ENCODE results near the gene GABRB1. TPM values are rescaled to one million over a fixed set of nuclear protein-coding genes. Genes with fewer than 3 reads are reported as not detected.
A peak's percentile ranks its signal among the peaks of the same experiment; 100 is the strongest.

GABRB1 gene
- total RNA-seq, 2 experiments from 2014 or later = not detected

DNA sequence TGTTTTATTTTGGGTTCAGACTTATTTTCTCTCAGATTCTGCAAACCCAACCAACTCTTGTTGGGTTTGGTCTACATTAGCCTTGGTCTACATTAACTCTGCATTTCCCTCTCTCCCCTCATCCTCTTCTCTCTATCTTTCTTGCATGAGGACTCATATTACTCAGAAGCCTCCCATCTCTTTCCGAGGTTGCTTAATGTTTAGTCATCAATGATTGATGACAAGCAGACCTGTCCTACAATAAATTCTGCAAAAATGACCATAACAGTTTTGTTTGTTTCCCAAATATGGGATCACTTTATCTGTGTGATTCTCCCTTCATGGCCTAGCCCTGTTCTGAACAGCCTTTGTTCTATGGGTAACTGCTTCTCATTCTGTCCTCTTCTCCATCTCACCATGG, 75.2 kb downstream of the GABRB1 start:
- ATAC-seq (no peak), DNase-seq (no peak)
- no peak overlapping the region for H3K27ac Mint-ChIP-seq
- no peaks in the 10 kb centered on the region for H3K4me1 Mint-ChIP-seq
- H3K4me3 Mint-ChIP-seq = no peak overlapping the region
- peaks cover 26% of the 10 kb centered on the region for H3K27me3 Mint-ChIP-seq
- no peaks in the 10 kb centered on the region for H3K9me3 Mint-ChIP-seq (ENCODE audit: low read depth)
- no peaks in the 10 kb centered on the region for H3K36me3 Mint-ChIP-seq
- CTCF ChIA-PET = interaction anchor here (1.1 kb wide), 1 partner anchor 16 kb away, joined by 5 read pairs; no protein-coding TSS in a partner anchor

DNA sequence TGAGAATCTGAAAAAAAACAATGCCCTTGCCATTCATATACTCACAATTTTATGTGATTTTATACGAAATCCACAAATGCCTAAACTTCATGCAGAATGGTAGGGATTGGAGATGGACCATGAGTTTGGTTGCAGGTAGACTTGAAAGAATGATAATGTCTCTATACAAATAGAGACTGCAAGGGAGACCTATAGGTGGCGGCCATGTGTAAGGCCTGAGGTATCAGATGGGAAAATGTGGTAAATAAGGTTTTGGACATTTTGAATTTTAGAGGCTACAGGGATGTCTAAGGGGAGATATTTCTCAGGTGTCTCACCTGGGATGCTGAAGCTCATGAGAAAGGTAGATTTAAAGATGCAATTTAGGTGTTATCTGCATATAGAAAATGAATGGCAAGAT, 78.0 kb downstream of the GABRB1 start:
- Mint-ChIP-seq H3K27ac (no peak overlapping the region), H3K4me1 (no peaks in the 10 kb centered on the region), H3K9me3 (ENCODE audit: low read depth) (no peaks in the 10 kb centered on the region), H3K36me3 (no peaks in the 10 kb centered on the region), H3K4me3 (no peak overlapping the region), H3K27me3 (peaks cover 25% of the 10 kb centered on the region)
- no peak for DNase-seq
- ATAC-seq = no peak
- CTCF ChIA-PET = interaction anchor here (1.1 kb wide), 1 partner anchor 13 kb away, joined by 5 read pairs; no protein-coding TSS in a partner anchor

DNA sequence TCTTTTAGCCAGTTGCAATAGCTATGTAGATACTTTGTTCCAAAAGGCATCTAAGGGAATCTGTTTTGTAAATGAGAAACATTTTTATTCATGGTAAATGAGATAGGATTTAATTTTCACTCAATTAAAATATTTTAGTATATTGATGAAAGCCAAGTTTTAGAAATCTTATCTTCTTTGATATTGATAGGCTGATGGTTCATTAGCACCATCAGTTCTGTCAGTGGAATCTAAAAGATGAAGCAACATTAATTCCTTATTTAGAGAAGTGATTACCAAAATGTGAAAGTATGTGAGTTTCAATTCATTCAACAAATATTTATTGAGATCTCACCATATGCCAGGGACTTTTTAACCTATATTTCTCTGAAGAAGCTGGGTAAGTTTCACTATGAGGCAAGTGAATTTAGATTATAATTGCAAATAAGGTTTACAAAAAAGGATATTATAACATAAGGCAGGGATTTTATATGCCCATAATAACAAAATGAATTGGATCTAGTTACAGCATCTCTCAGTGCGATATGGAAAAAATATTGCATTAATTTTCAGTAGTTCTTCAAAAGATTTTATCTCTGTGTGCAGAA, 79.3 kb downstream of the GABRB1 start:
- CTCF ChIA-PET = interaction anchor here (1.4 kb wide), 1 partner anchor 12 kb away, joined by 4 read pairs; no protein-coding TSS in a partner anchor
- no peak for DNase-seq
- no peak for ATAC-seq
- Mint-ChIP-seq H3K27me3 (peaks cover 16% of the 10 kb centered on the region), H3K4me3 (no peak overlapping the region), H3K9me3 (ENCODE audit: low read depth) (no peaks in the 10 kb centered on the region), H3K4me1 (no peaks in the 10 kb centered on the region), H3K36me3 (no peaks in the 10 kb centered on the region), H3K27ac (no peak overlapping the region)

DNA sequence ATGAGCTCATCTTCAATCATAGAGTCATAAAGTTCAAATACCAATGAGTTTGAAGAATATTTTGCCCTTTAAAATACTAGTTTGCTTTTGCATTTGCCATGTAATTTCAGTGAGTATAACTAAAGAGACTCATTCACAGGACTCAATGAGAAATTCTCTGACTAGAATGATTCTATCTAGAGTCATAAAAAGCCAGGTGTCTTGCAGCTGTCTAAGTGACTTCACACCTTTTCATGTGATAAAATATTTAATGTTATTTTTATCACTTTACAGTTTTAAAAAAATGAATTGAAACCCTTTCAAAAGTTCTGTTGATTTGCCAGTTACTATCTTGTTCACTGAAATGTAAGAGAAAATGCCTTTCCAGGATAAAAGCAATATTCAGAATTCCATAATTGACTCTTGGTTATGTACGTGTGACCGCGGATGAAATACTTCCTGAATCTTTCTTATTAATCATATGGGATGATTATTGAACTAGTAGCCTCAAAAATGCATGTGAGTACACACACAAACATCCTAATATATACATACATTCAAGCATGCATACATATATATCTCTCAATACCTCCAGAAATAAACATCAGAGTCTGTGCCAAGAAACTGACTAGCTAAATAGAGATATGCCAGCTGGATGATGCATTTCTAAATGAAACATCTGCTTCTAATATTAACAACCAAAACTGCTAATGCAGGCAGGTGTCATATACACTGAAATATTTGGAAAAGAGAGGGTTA, 87.0 kb downstream of the GABRB1 start:
- no peaks in the 10 kb centered on the region for H3K4me1 Mint-ChIP-seq
- no peaks in the 10 kb centered on the region for H3K9me3 Mint-ChIP-seq (ENCODE audit: low read depth)
- no peak overlapping the region for H3K4me3 Mint-ChIP-seq
- no peak for ATAC-seq
- CTCF ChIA-PET = no interaction called here
- no peak overlapping the region for H3K27ac Mint-ChIP-seq
- peaks cover 9% of the 10 kb centered on the region for H3K27me3 Mint-ChIP-seq
- no peaks in the 10 kb centered on the region for H3K36me3 Mint-ChIP-seq
- DNase-seq = no peak

DNA sequence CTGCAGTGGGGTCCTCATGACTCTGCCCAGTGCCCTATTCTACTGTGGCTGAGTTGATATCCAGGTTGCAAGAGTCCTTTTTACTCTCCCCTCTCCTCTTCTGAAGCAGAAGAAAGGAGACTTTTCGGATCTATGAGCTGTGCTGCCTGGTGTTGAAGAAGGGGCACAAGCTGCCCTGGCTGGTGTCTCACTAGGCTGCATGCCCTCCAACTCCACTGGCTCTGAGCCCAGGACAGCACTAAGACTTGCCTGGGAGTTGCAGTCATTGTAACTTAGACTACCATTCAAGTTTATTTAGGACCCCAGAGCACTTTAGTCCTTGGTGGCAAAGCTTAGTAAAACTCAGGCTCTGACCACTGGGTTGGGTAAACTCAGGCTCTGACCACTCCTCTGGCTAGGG, 89.4 kb downstream of the GABRB1 start:
- ATAC-seq = no peak
- CTCF ChIA-PET = no interaction called here
- Mint-ChIP-seq H3K4me1 (no peaks in the 10 kb centered on the region), H3K36me3 (no peaks in the 10 kb centered on the region), H3K27ac (no peak overlapping the region), H3K4me3 (no peak overlapping the region), H3K9me3 (ENCODE audit: low read depth) (no peaks in the 10 kb centered on the region), H3K27me3 (peaks cover 10% of the 10 kb centered on the region)
- DNase-seq = no peak

DNA sequence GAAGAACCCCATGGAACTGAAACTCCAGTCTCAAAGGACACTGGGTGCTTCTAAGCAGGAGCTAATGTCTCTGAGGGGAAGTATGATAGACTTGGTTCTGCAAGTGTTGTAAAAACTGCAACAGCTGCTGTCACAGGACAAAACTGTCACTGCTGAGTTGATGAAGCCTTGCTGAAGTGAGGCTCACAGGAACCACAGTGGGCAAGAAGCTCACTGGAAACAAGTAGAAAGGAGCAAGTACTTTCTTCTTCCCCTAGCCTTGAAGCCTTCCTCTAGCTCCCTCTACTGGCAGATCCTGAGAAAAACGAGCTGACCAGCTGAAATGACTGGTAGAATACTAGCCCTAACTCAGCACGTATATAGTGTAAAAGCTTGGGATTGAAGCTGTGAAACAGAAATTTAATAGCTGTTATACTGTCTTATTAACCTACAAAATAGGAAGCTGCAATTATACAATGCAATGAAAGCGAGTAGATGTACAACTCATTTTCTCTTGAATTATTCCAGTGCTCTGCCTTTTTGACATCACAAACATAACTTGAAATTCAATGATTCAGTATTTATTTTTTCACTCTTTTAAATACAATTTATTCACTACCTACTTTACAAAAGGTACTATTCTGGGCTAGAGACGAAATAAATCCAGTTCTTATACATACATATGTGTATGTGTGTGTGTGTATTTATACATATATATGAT, 91.4 kb downstream of the GABRB1 start:
- H3K27ac Mint-ChIP-seq = no peak overlapping the region
- H3K4me1 Mint-ChIP-seq = no peaks in the 10 kb centered on the region
- ATAC-seq (peak; percentile 65), DNase-seq (peak; percentile 73)
- no peaks in the 10 kb centered on the region for H3K36me3 Mint-ChIP-seq
- CTCF ChIA-PET = interaction anchor here (0.6 to 1.7 kb wide), 17 partner anchors 11 to 282 kb away, joined by 3 to 8 read pairs (median 3); no protein-coding TSS in a partner anchor
- no peaks in the 10 kb centered on the region for H3K9me3 Mint-ChIP-seq (ENCODE audit: low read depth)
- H3K27me3 Mint-ChIP-seq = peaks cover 10% of the 10 kb centered on the region
- H3K4me3 Mint-ChIP-seq = no peak overlapping the region

DNA sequence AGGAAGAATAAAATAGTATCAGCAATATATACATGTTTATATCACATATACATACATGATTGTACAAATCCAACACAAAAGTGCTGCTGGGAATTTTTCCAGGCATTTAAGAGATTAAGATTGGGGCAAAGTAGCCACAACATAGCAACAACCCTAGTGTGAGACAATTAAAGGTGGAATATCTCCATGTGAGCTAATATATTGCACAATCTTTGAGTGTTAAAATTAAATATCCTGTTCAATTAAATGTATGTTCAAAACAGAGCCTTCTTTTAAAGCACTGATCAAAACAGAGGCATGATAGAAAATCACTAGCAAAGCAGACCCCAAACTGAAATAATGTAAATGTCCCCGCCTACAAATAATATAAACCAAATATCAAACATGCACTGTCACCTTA, 97.6 kb downstream of the GABRB1 start:
- no peaks in the 10 kb centered on the region for H3K4me1 Mint-ChIP-seq
- CTCF ChIA-PET = no interaction called here

DNA sequence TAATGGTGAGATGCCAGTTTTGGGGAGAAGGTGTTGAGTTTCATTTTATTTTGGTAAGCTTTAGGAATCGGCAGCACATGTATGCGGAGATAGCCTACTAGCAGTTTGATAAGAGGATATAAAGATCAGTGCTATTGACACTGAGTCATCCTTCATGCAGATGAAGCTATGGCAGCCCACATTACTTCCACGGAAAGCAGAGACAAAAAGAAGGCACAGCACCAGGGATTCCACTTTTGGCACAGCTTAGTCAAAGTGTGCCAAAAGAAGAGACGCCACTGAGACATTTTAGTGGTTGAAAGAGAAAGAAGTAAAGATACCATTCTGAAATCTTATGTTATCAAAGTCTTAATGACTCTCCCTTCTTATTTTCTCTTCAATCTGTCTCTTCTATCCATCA, 103.8 kb downstream of the GABRB1 start:
- H3K36me3 Mint-ChIP-seq = no peaks in the 10 kb centered on the region
- H3K9me3 Mint-ChIP-seq (ENCODE audit: low read depth) = no peaks in the 10 kb centered on the region
- ATAC-seq (no peak), DNase-seq (no peak)
- H3K4me1 Mint-ChIP-seq = no peaks in the 10 kb centered on the region
- CTCF ChIA-PET = interaction anchor here (1.2 kb wide), 1 partner anchor 12 kb away, joined by 3 read pairs; no protein-coding TSS in a partner anchor
- no peak overlapping the region for H3K4me3 Mint-ChIP-seq
- no peak overlapping the region for H3K27ac Mint-ChIP-seq
- H3K27me3 Mint-ChIP-seq = peaks cover 10% of the 10 kb centered on the region

More for the DNA sequence above, 97.6 kb downstream of the GABRB1 start:
- H3K9me3 Mint-ChIP-seq (ENCODE audit: low read depth) = no peaks in the 10 kb centered on the region
- DNase-seq (no peak), ATAC-seq (no peak)
- H3K36me3 Mint-ChIP-seq = no peaks in the 10 kb centered on the region
- H3K27me3 Mint-ChIP-seq = peaks cover 9% of the 10 kb centered on the region
- H3K4me3 Mint-ChIP-seq = no peak overlapping the region
- no peak overlapping the region for H3K27ac Mint-ChIP-seq

DNA sequence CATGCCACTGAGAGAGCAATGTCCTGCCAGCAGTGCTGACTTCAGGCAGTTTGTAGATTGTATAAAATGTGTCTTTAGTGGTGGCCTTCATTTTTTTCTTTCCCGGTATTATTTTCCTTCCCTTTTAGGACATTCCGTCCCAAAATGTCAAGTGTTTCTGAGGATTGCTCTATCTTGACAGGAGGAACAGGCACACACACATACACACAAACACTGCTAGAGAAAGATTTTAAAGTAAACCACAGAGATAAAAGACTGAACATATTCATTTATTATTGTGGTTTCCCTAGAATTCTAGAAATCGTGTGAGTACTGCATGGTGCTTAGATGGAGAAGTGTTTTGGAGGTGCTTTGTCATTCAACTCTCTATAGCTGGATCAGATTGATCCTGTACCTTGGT, 111.9 kb downstream of the GABRB1 start:
- Mint-ChIP-seq H3K4me3 (no peak overlapping the region), H3K27ac (no peak overlapping the region), H3K36me3 (no peaks in the 10 kb centered on the region), H3K9me3 (ENCODE audit: low read depth) (no peaks in the 10 kb centered on the region), H3K4me1 (peaks cover 11% of the 10 kb centered on the region), H3K27me3 (peaks cover 35% of the 10 kb centered on the region)
- CTCF ChIA-PET = no interaction called here
- no peak for ATAC-seq
- no peak for DNase-seq

DNA sequence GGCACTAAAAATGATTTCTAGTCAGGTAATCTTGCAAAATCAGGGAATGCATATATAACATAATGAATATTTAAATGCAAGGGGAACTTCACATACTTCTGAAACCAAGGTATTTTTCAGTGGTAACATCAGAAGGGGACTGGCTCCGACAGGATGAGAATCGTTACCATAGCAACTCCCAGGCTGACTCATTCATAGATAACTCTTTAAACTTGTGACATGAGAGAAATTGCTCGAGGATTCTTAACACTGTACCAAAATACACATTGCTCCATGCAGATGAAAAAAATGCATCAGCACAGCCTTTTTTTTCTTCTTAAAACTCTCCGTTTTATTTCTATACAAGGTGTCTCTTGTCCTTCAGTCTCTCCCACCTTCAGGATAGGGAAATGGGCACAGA, 114.3 kb downstream of the GABRB1 start:
- Mint-ChIP-seq H3K27me3 (peaks cover 26% of the 10 kb centered on the region), H3K36me3 (no peaks in the 10 kb centered on the region), H3K27ac (no peak overlapping the region), H3K9me3 (ENCODE audit: low read depth) (no peaks in the 10 kb centered on the region), H3K4me3 (no peak overlapping the region), H3K4me1 (peaks cover 11% of the 10 kb centered on the region)
- DNase-seq = no peak
- peak; percentile 70 for ATAC-seq
- CTCF ChIA-PET = interaction anchor here (0.6 to 1.1 kb wide), 2 partner anchors 23 to 723 kb away, joined by 3 read pairs; no protein-coding TSS in a partner anchor

DNA sequence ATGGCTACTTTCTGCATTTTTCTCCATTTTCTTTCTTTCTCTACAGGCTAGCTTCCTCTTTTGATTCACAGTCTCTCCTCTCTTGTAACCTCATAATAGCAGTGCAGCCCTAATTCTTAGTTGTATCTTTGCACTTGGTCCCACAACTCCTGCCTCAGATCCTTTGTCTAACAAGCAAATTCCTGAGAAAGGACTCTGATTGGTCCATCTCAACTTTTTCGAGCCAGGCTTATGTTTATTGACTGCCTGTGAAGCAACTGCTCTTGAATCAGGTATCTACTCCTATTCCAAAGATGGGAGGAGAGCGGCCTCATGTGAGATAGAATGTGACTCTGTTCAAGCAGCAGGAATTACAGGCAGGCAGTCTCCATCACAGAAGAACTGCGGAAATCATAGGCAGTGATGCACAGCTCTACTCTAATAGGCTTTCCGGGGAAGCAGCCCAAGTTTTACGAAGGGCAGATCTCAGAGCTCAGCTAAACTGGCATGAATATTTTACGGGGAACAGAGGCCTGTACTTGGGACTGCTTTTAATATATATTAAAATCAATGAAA, 123.5 kb downstream of the GABRB1 start:
- Mint-ChIP-seq H3K9me3 (ENCODE audit: low read depth) (no peaks in the 10 kb centered on the region), H3K27ac (no peak overlapping the region), H3K36me3 (no peaks in the 10 kb centered on the region), H3K27me3 (peaks cover 10% of the 10 kb centered on the region), H3K4me1 (peaks cover 2% of the 10 kb centered on the region), H3K4me3 (no peak overlapping the region)
- CTCF ChIA-PET = no interaction called here
- no peak for ATAC-seq
- DNase-seq = no peak

DNA sequence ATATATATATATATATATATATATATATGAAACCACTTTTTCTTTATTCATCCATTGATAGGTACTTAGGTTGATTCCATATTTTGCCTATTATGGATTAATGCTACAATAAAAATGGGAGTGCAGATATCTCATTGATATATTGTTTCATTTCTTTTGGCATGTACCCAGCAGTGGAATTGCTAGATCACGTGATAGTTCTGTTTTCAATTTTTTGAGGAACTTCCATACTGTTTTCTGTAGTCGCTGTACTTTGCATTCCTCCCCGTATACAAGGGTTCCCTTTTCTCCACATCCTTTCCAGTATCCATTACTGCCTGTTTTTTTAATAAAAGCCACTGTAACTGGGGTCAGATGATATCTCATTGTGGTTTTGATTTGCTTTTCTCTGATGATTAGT, 124.6 kb downstream of the GABRB1 start:
- CTCF ChIA-PET = no interaction called here
- no peak for DNase-seq
- peaks cover 8% of the 10 kb centered on the region for H3K4me1 Mint-ChIP-seq
- no peak for ATAC-seq
- H3K9me3 Mint-ChIP-seq (ENCODE audit: low read depth) = no peaks in the 10 kb centered on the region
- no peaks in the 10 kb centered on the region for H3K36me3 Mint-ChIP-seq
- no peak overlapping the region for H3K27ac Mint-ChIP-seq
- H3K27me3 Mint-ChIP-seq = peaks cover 8% of the 10 kb centered on the region
- H3K4me3 Mint-ChIP-seq = no peak overlapping the region

DNA sequence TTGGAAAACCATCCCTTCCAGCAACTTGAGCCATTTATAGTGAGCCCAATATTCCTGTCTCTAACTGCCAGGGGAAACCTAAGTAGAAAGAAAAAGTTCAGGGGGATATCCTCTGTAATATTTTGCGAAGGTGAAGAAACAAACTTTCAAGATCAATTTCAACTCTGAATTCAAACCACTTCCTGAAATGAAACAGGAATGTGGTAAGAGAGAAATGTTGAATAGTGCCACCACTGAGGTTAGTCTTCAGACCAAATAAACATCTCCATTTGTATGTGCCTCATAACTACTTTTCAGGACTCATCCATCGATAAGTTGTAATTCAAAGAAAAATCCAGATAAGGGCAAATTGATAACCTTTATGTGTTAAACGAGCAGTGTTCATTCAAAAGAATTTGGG, 128.7 kb downstream of the GABRB1 start:
- no peak overlapping the region for H3K27ac Mint-ChIP-seq
- DNase-seq = no peak

More for the DNA sequence above, 128.7 kb downstream of the GABRB1 start:
- Mint-ChIP-seq H3K4me3 (no peak overlapping the region), H3K36me3 (no peaks in the 10 kb centered on the region), H3K9me3 (ENCODE audit: low read depth) (no peaks in the 10 kb centered on the region), H3K27me3 (peaks cover 4% of the 10 kb centered on the region), H3K4me1 (peaks cover 8% of the 10 kb centered on the region)
- CTCF ChIA-PET = no interaction called here
- no peak for ATAC-seq
